HG02623 (cell line): ENCODE results near the gene TCOF1.

Experiments used
- ATAC-seq: cut with Tn5 transposase; IDR thresholded peaks from one replicate; pipeline ENCODE4 v1.9.1; 2021; ENCODE audit warnings: moderate library complexity; ENCODE audit not compliant: unreplicated experiment

The TCOF1 gene

GRCh38 chr5:150323819-150324218, 33.7 kb upstream of the TCOF1 start:
- ATAC-seq = no peak

- ATAC-seq = no peak
Observed at GRCh38 chr5:150325426-150325825, 32.1 kb upstream of the TCOF1 start.

- ATAC-seq = no peak
Observed at GRCh38 chr5:150326707-150327106, 30.8 kb upstream of the TCOF1 start.

GRCh38 chr5:150327139-150327538, 30.4 kb upstream of the TCOF1 start:
- ATAC-seq = no peak

- ATAC-seq = no peak
Observed at GRCh38 chr5:150328515-150328914, 29.0 kb upstream of the TCOF1 start.

GRCh38 chr5:150329038-150329437, 28.5 kb upstream of the TCOF1 start:
- no peak for ATAC-seq

- no peak for ATAC-seq
Observed at GRCh38 chr5:150329881-150330876, 27.3 kb upstream of the TCOF1 start.

- no peak for ATAC-seq
Observed at GRCh38 chr5:150333400-150333799, 24.1 kb upstream of the TCOF1 start.

GRCh38 chr5:150335778-150336177, 21.7 kb upstream of the TCOF1 start:
- ATAC-seq = no peak

GRCh38 chr5:150338546-150338945, 19.0 kb upstream of the TCOF1 start:
- ATAC-seq = no peak

GRCh38 chr5:150339165-150339564, 18.3 kb upstream of the TCOF1 start:
- ATAC-seq = no peak

GRCh38 chr5:150339841-150340240, 17.7 kb upstream of the TCOF1 start:
- ATAC-seq = no peak

GRCh38 chr5:150340614-150341255, 16.8 kb upstream of the TCOF1 start:
- ATAC-seq = no peak

GRCh38 chr5:150341331-150341730, 16.2 kb upstream of the TCOF1 start:
- no peak for ATAC-seq

GRCh38 chr5:150341989-150342388, 15.5 kb upstream of the TCOF1 start:
- ATAC-seq = no peak

- no peak for ATAC-seq
Observed at GRCh38 chr5:150342583-150342982, 14.9 kb upstream of the TCOF1 start.

GRCh38 chr5:150343994-150344631, 13.4 kb upstream of the TCOF1 start:
- ATAC-seq = no peak

- ATAC-seq = no peak
Observed at GRCh38 chr5:150345716-150346115, 11.8 kb upstream of the TCOF1 start.

- no peak for ATAC-seq
Observed at GRCh38 chr5:150346592-150346991, 10.9 kb upstream of the TCOF1 start.

GRCh38 chr5:150347003-150347402, 10.5 kb upstream of the TCOF1 start:
- ATAC-seq = no peak

GRCh38 chr5:150347451-150347850, 10.0 kb upstream of the TCOF1 start:
- ATAC-seq = no peak
